Measurements from ENCODE around the gene SRP9. TPM values are rescaled to one million over a fixed set of nuclear protein-coding genes. Genes with fewer than 3 reads are reported as not detected.

Gene SRP9
- total and polyA plus RNA-seq, 3 donors from 2014 or later: 134 to 249 (median 159) TPM

- TF ChIP-seq, protein P1, sequence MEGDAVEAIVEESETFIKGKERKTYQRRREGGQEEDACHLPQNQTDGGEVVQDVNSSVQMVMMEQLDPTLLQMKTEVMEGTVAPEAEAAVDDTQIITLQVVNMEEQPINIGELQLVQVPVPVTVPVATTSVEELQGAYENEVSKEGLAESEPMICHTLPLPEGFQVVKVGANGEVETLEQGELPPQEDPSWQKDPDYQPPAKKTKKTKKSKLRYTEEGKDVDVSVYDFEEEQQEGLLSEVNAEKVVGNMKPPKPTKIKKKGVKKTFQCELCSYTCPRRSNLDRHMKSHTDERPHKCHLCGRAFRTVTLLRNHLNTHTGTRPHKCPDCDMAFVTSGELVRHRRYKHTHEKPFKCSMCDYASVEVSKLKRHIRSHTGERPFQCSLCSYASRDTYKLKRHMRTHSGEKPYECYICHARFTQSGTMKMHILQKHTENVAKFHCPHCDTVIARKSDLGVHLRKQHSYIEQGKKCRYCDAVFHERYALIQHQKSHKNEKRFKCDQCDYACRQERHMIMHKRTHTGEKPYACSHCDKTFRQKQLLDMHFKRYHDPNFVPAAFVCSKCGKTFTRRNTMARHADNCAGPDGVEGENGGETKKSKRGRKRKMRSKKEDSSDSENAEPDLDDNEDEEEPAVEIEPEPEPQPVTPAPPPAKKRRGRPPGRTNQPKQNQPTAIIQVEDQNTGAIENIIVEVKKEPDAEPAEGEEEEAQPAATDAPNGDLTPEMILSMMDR (IDR thresholded peaks at IDR 0.05): no peak
- TF ChIP-seq POLR2A (IDR thresholded peaks at IDR 0.05): no peak
- H3K27ac ChIP-seq: peak overlapping the region in 1 of 2 donors; percentile 87
Measured at GRCh38 chr1:225815526-225816178, 38.0 kb downstream of the SRP9 start.

GRCh38 chr1:225816643-225817538 is 39.3 kb downstream of the SRP9 start:
- WGBS, 2 donors: 27 to 31% methylated on average over 12 to 17 of the region's 17 CpGs
- Histone ChIP-seq H3K36me3 (ENCODE audit: low read depth, missing control alignments) (no peaks in the 10 kb centered on the region), H3K4me1 (peaks cover 82% of the 10 kb centered on the region), H3K4me3 (no peak overlapping the region), H3K27me3 (no peaks in the 10 kb centered on the region), H3K9me3 (no peaks in the 10 kb centered on the region), H3K27ac (peak overlapping the region; percentile 87 to 89)
- intact Hi-C loops (cut with DNase I; ENCODE audit: low total_unique reads): no loop called here
- DNase-seq: peak; percentile 84
- TF ChIP-seq, protein P1 (IDR thresholded peaks at IDR 0.05): no peak
- no peak for TF ChIP-seq POLR2A (IDR thresholded peaks at IDR 0.05)

More at GRCh38 chr1:225815526-225816178, 38.0 kb downstream of the SRP9 start:
- no peaks in the 10 kb centered on the region for H3K27me3 ChIP-seq
- no peak overlapping the region for H3K4me3 ChIP-seq
- H3K4me1 ChIP-seq: peaks cover 87% of the 10 kb centered on the region
- no peaks in the 10 kb centered on the region for H3K36me3 ChIP-seq (ENCODE audit: low read depth, missing control alignments)
- intact Hi-C loops (cut with DNase I; ENCODE audit: low total_unique reads): no loop called here
- no peak for DNase-seq
- WGBS, 2 donors: 82 to 86% methylated on average over 17 of the region's 17 CpGs
- H3K9me3 ChIP-seq: no peaks in the 10 kb centered on the region

GRCh38 chr1:225817611-225818061 is 40.0 kb downstream of the SRP9 start:
- peak; percentile 91 for DNase-seq
- H3K9me3 ChIP-seq: no peaks in the 10 kb centered on the region
- intact Hi-C loops (cut with DNase I; ENCODE audit: low total_unique reads): no loop called here
- TF ChIP-seq, protein P1 (IDR thresholded peaks at IDR 0.05): no peak
- no peak for TF ChIP-seq POLR2A (IDR thresholded peaks at IDR 0.05)
- WGBS, 2 donors: 37 to 48% methylated on average over 6 to 8 of the region's 8 CpGs
- H3K27me3 ChIP-seq: no peaks in the 10 kb centered on the region
- H3K4me1 ChIP-seq: peaks cover 82% of the 10 kb centered on the region
- no peak overlapping the region for H3K4me3 ChIP-seq
- H3K36me3 ChIP-seq (ENCODE audit: low read depth, missing control alignments): no peaks in the 10 kb centered on the region
- peak overlapping the region; percentile 87 to 89 for H3K27ac ChIP-seq

DNA sequence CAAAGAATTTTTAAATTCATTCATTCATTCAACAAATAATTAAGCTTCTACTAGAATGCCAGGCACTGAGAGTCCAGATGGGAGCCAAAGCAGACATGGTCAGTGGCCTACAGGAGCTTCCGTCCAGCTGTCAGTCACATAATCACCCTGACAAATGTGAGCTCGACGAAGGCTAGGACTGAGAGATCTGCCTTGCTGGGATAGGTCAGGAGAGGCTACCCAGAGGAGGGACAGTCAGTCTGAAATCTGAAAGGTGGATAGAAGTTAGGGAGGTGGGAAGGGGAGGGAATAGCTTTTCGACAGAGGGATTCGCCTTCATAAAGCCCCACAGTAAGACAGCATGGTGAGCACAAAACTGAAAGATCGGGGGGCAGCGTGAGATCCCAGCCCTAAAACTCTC is 40.6 kb downstream of the SRP9 start:
- 67 to 80% methylated on average over 7 of the region's 7 CpGs for WGBS, 2 donors
- Histone ChIP-seq H3K4me1 (peaks cover 82% of the 10 kb centered on the region), H3K4me3 (no peak overlapping the region), H3K27ac (peak overlapping the region; percentile 87 to 89), H3K9me3 (no peaks in the 10 kb centered on the region), H3K27me3 (no peaks in the 10 kb centered on the region), H3K36me3 (ENCODE audit: low read depth, missing control alignments) (no peaks in the 10 kb centered on the region)
- no peak for TF ChIP-seq POLR2A (IDR thresholded peaks at IDR 0.05)
- TF ChIP-seq, protein P1 (IDR thresholded peaks at IDR 0.05): no peak
- intact Hi-C loops (cut with DNase I; ENCODE audit: low total_unique reads): no loop called here
- DNase-seq: no peak
